HG03354 (cell line): ENCODE results near the gene STXBP5L.
"Not testable (repeated sequence)": the region's sequence is repeated elsewhere in the genome, so short reads cannot be mapped to it uniquely, and the experiment has no call there.

Experiments
- ATAC-seq: cut with Tn5 transposase; IDR thresholded peaks from one replicate; pipeline ENCODE4 v1.9.1; 2021; ENCODE audit warnings: mild to moderate bottlenecking; ENCODE audit not compliant: unreplicated experiment, poor library complexity, severe bottlenecking

Gene STXBP5L

GRCh38 chr3:121190626-121191025 lies 282.6 kb downstream of the STXBP5L start:
- not testable (repeated sequence) for ATAC-seq

GRCh38 chr3:121202573-121202972 lies 294.6 kb downstream of the STXBP5L start:
- no peak for ATAC-seq

GRCh38 chr3:121223116-121223515 lies 315.1 kb downstream of the STXBP5L start:
- ATAC-seq, result no peak

- no peak for ATAC-seq
Measured at GRCh38 chr3:121228971-121229370, 321.0 kb downstream of the STXBP5L start.

GRCh38 chr3:121230194-121230593 lies 322.2 kb downstream of the STXBP5L start:
- not testable (repeated sequence) for ATAC-seq

- ATAC-seq, result no peak
Measured at GRCh38 chr3:121231872-121232271, 323.9 kb downstream of the STXBP5L start.

- ATAC-seq, result no peak
Measured at GRCh38 chr3:121232309-121233225, 324.6 kb downstream of the STXBP5L start.

- ATAC-seq, result no peak
Measured at GRCh38 chr3:121243208-121243607, 335.2 kb downstream of the STXBP5L start.

- no peak for ATAC-seq
Measured at GRCh38 chr3:121252676-121253075, 344.7 kb downstream of the STXBP5L start.

- no peak for ATAC-seq
Measured at GRCh38 chr3:121269389-121269788, 361.4 kb downstream of the STXBP5L start.

- ATAC-seq, result no peak
Measured at GRCh38 chr3:121274411-121274810, 366.4 kb downstream of the STXBP5L start.

GRCh38 chr3:121295452-121295851 lies 387.4 kb downstream of the STXBP5L start:
- ATAC-seq, result no peak

GRCh38 chr3:121295979-121296378 lies 388.0 kb downstream of the STXBP5L start:
- ATAC-seq, result no peak

- ATAC-seq, result no peak
Measured at GRCh38 chr3:121324320-121324719, 416.3 kb downstream of the STXBP5L start.

- ATAC-seq, result no peak
Measured at GRCh38 chr3:121330118-121330517, 422.1 kb downstream of the STXBP5L start.

GRCh38 chr3:121330634-121331033 lies 422.6 kb downstream of the STXBP5L start:
- ATAC-seq, result no peak

GRCh38 chr3:121355960-121356359 lies 448.0 kb downstream of the STXBP5L start:
- ATAC-seq, result not testable (repeated sequence)

GRCh38 chr3:121362035-121362734 lies 454.2 kb downstream of the STXBP5L start:
- ATAC-seq, result no peak

GRCh38 chr3:121388308-121388707 lies 480.3 kb downstream of the STXBP5L start:
- not testable (repeated sequence) for ATAC-seq

- not testable (repeated sequence) for ATAC-seq
Measured at GRCh38 chr3:121395967-121396366, 488.0 kb downstream of the STXBP5L start.

GRCh38 chr3:121398051-121398450 lies 490.0 kb downstream of the STXBP5L start:
- ATAC-seq, result not testable (repeated sequence)
